Left lobe of liver (tissue), 2 donors: ENCODE data around the gene WHRN. TPM values are rescaled to one million over a fixed set of nuclear protein-coding genes. Genes with fewer than 3 reads are reported as not detected.

Experiments
- ATAC-seq: fragments of 200-7000 bp; cut with Tn5 transposase; one replicate; pipeline ENCODE4 v1.9.1; 2020; ENCODE audit warnings: mild to moderate bottlenecking, moderate library complexity
- DNase-seq: peaks from one replicate; pipeline ENCODE4 v3.0.0-alpha.2; 2020; ENCODE audit warnings: low spot score
- total RNA-seq: library from RNA; stranded (reverse); gene quantifications from one replicate; pipeline ENCODE4 v1.2.1, GENCODE V29; 2021
- donor health status: DM: no; HTN: no; CAD: no; lungs with moderate emphysema.
- donor health status: DM: no; HTN: yes; CAD: no.

Gene WHRN
- total RNA-seq, 1 donor from 2014 or later, result 2.8 TPM

DNA sequence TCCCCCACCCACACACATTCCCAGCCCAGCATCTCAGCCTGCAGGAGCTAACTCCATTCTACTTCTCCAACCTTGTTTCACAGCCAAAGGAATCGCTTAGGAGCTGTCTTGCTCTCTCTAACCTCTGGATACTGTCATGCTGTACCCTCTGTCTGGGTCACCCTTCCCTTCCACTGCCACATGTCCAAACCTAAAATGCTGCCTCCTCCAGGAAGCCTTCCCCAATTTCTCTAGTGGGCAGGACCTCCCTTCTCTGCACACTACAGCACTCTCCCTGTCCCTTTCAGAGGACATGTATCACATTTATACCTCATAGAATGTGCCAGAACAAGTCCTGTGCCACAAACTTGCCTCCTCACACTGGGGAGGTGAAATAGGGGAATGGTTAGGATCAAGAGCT is 30.8 kb downstream of the WHRN start:
- DNase-seq, result no peak

DNA sequence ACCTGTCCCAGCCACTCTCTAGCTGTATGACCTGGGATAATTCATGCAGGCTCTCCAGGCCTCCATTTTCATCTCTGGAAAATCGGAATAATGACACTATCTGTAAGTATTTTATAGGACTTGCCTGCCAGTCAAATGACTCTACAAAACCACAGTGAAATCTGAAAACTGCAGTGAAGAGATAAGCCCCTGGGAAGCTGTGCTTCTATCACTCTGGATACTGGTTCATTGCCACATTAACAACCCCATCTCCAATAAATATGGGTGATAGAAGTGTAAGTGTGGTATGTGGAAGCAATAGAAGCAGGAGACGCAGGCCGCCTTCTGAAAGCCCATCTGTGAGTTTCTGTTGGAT is 31.8 kb downstream of the WHRN start:
- ATAC-seq (no peak), DNase-seq (no peak)

More for the DNA sequence above, 30.8 kb downstream of the WHRN start:
- no peak for ATAC-seq

DNA sequence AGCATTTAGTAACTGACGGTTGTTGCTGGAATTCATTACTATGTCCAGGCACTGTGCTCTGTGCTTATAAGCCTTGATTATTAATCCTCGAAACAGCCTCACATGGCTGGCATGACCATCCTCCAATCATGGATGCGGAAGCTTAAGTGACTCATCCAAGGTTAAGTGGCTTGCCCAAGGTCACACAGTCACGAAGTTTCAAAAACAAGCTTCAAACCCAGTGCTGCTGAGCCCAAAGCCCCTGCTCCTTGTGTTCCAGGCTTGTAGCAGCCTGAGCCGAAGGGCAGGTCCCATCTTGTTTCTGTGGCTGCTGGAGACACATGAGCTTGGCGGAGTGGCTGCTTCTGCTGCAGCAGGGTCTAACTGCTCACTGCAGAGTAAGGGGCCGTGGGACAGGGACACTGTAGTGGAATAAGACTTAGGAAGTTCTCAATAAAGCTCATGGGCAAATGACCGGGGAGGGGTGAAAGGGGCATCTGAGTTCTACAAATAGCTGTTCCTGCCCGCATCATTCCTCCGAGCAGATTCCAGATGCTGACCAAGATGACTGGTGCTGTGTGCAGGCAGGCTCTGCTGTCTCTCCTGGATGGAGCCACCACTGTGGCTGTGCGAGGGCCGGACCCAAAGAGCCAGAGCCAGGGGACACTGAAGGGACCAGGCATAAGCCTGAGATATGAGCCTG is 32.4 kb downstream of the WHRN start:
- ATAC-seq (no peak), DNase-seq (no peak)

DNA sequence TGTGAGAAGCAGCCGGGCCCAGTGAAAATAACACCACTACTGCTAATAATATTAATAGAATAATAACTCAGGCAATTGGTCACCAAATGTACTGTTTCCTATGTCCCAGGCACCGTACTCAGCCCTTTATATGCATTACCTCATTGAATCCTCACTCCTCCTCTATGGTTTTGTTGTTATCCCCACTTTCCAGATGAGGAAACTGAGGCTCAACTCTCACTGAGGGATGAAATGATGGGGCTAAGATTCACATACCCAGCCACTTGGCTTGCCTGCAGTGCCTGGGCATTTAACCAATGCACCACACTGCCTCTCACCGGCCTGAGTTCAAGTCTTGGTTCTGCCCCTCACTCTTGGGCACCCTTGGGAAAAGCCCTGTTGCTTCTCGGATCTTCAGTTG is 34.1 kb downstream of the WHRN start:
- DNase-seq, result no peak
- no peak for ATAC-seq

DNA sequence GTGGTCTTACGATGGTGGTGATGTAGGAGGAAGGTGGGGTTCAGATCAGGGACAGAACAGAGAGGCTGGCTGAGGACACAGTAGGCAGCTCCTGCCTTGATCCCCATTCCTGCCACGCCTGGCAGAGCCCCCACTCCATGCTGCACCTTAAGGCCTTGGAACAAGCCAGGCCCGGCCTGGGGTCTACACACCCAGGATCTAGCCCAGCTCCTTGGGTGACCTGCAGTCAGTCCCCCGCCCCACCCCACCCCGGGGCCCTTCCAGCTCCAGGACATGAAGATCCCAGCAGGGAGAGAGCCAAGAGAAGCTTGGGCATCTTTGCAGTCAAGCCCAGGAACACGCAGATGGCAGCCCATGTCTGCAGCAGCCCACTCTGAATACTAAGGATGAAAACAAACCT is 34.7 kb downstream of the WHRN start:
- DNase-seq (no peak), ATAC-seq (no peak)

DNA sequence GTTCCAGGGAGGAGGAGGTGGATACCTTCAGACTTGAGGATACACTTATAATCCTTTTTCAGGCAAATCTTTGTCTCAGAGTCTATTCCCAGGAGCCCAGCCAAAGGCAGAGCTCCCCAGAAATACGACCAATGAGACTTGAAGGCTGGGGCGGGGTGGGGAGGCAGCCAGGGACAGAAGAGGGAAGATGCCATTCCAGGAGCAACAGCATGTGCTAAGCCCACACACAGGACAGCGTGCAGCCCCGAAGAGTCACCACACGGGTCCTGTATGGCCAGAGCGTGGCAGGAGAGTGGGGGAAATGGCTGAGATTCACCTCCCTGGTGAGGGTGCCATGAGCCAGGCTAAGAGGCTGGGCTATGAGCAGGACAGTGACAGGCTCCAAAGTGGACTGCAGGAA is 35.2 kb downstream of the WHRN start:
- DNase-seq, result no peak

DNA sequence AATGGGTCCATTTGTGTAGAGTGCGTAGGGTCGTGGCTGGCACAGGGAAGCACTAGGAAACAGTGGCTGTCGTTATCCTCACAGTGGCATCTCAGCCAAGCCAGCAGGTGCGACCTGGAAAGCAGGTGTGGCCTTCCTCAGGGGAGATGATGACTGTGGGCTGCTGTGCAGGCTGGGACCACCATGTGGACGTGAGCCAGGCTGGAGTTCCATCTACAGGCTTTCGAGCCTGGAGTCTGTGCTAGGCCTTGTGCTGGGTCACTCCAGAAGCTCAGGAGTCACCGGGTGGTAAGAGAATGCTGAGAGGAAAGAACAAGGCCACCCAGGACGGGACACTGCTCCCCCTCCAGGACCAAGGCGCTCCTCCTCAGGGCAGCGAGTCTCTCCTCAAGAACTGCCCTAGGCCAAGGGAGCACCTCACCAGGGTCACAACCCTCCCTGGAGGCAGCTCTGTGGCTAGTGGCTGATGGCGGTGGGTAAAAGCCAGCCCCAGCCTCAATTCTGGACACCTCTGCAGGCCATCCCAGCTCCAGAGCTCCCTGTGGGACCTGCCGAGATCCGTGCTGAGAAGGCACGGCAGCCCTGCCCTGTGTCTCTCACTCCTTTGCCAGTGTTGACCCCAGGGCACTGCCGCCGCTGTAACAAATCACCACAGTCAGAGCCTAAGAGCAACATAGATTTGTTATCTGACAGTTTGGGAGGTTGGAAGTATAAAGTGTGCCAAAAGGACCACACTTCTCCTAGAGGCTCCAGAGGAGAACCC is 36.0 kb downstream of the WHRN start:
- ATAC-seq (no peak), DNase-seq (no peak)

More for the DNA sequence above, 35.2 kb downstream of the WHRN start:
- no peak for ATAC-seq

DNA sequence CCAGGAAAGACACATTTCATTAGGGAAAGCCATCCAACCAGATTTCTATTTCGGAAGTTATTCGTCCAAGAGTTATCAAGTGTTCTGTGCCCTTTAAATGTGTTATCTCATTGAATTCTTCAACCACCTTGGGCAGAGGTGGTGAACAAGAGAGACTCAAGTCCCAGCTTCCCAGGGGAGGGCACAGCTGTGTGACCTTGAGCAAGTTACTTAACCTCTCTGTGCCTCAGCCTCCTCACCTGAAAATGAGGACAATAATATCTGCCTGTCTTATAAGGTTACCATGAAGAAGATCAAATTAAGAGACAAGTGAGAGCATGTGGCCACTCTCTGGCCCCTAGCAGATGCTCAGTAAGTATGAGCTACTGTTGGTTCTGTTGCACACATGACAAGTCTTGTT is 37.4 kb downstream of the WHRN start:
- no peak for ATAC-seq
- DNase-seq, result no peak

DNA sequence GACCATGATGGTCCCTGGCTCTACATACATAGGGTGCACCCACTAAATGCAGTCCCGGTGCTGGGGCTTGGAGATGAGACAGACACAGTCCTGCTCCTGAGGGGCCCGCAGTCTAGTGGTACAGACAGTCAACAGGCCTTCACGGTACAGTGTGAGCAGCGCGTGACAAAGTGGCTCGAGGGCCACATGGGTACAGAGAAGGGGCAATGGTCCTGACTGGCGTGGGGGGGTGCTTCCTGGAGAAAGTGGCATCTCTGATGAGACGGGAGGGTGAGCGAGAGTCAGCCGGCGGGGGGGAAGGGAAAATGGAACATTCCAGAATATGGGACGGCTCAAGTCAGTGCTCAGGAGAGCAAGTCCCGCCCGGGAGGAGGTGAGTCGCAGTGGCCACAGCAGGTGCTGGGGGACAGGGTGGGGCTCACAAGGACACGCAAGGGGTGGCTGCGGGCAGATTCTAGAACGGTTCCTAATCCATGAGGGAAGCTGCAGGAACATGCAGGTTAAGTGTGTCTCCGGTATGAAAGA is 38.0 kb downstream of the WHRN start:
- no peak for DNase-seq

DNA sequence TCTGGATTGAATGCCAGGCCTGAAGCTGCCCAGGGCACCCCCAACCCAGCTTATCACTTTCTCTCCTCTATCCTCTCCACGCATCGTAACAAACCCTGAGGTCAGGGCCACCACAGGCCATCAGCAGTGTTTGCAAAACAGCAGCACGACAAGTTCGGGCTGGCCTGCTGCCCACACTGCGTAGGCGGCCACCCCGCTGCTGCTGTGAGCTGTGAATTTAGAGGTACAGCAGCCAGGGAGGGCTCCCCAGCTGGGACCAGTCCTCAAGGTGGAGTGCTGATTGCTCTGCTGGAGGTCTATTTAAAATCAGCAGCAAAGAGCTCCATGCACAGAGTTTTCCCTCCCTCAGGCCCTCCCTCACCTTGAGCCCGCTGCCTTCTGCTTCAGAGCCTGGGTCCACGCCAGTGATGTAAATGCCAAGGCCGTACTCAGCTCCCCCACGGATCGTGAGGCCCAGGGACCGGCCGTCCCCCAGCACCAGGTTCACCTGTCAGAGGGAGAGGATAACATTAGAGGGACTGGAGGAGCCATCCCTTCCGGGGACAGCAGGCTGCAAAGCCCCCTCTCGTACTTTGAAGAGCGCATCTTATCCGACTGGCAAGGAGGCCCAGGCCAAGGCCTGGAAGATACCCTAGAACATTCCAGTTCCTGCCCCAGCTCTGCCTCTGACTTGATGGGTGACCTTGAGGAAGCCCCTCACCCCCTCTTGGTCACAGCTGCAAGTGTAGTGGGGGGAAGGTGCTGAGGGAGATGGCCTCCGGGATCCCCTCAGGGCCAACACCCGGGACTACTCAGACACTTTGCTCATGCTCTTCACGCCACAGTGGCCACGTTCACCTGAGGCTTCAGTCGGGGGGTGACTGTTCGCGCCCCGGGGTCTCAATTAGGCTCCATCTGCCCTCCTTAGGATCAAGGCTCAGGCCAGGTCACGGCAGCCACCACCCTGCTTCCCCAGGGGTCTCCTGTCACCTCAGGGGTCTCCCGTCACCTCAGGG is 39.1 kb downstream of the WHRN start:
- DNase-seq (peak; percentile 56), ATAC-seq (peak; percentile 89)

More for the DNA sequence above, 38.0 kb downstream of the WHRN start:
- no peak for ATAC-seq

DNA sequence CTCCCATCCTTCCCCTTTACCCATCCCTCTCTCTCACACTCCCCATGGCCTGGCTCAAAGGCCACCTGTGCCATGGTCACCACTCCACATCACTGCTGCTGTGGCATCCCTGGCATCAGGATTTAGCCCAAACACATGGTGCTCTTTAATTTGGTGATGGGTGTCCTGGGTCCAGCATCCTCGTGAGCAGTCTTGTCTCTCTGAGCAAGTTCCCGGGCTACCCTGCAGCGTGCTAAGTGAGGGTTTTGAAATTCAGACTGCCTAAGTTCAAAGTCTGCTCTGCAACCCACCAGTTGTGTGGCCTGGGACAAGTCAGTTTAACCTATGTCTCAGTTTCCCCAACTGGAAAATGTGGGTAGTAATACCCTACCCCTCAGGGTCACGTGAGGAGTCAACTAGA is 39.9 kb downstream of the WHRN start:
- no peak for ATAC-seq
- no peak for DNase-seq

DNA sequence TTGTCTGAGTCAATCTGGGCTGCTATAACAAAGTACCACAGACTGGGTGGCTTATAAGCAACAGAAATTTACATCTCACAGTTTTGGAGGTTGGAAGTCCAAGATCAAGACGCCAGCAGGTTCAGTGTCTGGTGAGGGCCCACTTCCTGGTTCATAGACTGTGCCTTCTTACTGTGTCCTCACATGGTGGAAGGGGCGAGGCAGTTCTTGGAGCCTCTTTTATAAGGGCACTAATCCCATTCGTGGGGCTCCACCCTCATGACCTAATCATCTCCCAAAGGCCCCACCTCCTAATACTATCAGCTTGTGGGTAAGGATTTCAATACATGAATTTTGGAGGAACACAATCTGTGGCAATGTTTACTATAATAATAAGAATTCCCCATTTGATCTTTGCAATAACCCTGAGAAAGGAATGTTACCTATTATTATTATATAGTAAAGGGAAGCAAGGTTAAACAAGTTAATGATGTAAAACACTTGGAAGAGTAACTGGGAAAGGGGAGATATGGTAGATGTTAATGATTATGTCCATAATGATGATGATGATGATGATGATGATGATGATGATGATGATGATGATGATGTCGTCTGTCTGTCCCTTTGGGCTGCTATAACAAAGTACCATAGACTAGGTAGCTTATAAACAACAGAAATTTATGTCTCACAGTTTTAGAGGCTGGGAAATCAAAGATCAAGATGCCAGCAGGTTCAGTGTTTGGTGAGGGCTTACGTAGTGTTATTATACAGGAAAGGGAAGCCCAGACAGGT is 40.8 kb downstream of the WHRN start:
- DNase-seq, result no peak

DNA sequence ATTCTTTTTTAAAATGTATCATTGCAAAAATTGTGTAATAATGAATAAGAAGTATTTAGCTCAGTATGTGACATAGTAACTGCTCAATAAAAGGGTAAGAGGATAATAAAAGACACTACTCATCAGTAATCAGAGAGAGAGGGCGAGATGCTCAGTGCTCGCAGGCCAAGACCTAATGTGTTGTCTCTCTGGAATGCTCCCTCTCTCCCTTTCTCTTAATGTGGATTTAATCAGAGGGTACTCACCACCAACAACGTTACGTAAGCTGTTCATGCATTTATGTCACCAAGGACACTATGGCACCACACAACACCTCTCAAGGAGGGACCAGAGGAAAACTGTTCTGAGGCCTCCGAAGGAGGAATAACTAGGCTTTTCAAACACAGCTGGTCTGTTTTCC is 42.5 kb downstream of the WHRN start:
- ATAC-seq (no peak), DNase-seq (no peak)

More for the DNA sequence above, 40.8 kb downstream of the WHRN start:
- ATAC-seq, result no peak

DNA sequence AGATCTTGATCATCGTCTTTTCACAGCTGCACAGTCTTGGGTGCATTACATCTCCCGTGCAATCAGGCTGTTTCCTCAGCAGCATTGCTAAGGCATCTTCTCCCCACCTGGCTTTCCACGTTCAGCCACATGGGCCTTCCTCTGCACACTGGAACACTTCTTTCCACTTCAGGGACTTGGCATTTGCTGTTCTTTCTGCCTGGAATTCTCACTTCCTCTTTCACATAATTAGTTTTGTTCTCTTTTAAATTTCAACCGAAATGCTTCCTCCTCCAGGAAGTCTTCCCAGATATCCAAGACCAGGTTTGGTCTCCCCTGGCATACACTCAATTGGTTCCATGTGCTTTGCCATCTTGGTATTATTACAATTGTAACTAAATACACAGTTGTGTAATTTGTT is 43.8 kb downstream of the WHRN start:
- ATAC-seq (no peak), DNase-seq (no peak)

DNA sequence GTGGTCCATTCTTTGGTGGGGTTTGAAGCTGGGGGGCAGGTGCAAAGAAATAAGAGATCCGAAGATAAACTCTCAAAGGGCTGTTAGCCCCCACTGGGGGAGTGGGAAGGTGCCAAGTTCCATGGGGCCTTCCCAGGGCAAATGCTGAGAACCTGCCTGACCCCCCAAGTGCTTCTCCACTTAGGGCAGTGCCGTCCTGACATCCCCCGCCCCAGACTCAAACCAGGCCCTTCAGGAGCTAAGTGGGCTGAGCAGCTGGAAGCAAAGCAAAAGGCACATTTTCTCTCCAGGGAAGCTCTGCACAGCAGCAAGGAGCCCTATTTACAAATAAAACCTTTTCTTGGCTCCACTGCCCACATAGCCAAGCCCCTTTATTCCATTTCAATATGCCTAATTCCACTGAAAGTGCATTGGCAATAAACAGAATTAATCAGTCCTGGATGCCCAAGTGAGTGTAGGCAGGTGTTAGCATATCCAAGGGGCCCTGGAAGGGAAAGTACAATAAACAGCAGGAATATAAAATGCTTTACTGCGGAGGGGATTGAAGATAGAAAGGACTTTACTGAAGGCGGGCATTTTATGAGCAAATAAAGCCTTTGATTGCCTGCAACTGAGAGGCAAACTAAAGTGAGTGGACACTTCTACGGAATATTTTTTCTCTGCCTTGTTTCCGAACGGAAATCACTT is 44.6 kb downstream of the WHRN start:
- DNase-seq (no peak), ATAC-seq (no peak)

DNA sequence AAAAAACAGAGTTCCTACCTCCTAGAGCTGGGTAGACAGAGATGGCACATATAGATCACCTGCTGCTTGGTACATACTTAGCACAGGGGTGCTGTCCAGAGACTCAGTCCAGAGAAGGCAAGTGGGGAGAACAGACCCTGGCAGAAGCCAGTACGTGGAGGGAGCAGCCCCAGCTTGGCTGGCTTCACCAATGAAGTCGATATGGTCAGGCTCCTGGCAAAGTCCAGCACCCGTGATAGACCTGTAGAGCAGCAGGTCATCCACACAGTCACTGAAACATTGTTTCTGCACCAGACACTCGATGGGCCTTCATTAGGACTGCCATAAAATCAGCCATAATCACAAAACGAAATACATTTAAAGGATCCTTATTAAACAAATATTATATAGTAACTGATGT is 45.8 kb downstream of the WHRN start:
- DNase-seq, result no peak

DNA sequence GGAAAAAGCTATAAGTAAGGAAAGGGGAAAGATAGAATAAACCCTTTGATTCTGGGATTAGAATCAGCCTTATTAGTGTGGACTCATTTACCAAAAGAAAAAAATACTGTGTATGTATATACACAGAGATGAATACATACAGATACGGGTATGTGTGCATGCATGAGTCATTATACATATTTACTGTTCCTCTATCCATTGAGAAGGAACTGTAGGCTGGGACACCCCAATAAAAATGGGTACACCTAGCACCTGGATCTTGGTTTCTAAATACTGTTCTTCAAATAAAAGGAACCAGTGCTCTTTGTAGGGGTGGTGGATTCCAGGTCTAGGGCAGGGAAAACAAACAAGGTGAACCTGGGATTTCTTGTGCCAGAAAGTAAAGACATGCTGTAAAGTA is 48.3 kb downstream of the WHRN start:
- no peak for ATAC-seq
- no peak for DNase-seq

More for the DNA sequence above, 45.8 kb downstream of the WHRN start:
- ATAC-seq, result no peak

DNA sequence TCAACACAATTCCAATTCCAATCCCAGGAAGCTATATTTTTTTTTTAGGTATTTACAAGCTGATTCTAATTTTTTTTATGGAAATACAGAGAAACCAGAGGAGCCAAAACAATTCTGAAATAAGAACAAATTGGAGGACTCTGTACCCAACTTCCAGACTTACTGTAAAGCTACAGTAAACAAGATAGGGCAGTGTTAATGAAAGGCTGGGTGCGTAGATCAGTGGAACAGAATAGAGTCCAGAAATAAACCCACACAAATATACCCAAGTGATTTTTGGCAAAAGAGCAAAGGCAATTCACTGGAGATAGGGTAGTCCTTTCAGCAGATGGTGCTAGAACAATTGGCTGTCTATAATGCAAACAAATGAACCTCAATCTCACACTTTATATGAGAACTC is 50.6 kb downstream of the WHRN start:
- DNase-seq (no peak), ATAC-seq (no peak)

DNA sequence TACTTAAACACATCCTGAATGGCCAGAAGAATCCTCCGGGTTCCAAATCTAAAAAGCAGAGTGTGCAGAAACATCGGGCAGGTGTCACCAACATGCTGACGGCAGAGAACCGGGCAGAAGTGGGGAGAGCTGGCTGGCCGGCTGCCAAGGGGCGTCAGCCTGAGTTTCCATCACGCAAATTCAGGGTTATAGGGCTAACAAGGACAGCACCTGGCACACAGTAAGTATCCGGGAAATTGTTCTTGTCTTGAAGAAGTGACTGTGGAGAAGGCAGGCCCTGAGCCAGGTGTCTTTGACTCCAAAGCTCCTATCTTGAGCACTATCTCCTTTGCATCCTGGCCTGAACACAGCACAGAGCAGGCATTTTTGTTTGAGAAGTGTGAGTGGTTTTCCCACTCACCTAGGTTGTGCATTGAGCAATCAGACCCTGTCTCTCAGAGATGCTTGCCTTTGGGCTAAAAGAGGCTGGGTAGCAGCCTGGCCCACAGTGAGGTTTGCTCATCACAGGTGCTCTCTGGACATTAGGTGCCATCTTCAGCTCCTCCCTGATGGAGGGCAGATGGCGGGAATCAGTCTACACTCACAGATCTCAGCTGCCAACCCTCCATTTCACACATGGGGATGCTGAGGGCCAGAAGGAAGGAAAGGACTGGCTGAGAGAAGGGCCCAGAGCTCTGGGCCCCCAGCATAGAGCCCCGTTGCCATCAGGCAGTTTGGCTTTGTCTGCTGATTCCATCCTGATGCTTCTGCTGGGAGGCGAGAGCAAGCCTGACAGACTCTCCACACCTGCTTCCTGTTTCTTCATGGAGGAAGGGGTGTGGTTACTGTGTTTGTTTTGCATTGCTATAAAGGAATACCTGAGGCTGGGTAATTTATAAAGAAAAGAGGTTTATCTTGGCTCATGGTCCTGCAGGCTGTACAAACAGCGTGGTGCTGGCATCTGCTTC is 52.8 kb downstream of the WHRN start:
- ATAC-seq (no peak), DNase-seq (no peak)
